HepG2 (cell line): ENCODE data around the gene PDYN. TPM values are rescaled to one million over a fixed set of nuclear protein-coding genes. Genes with fewer than 3 reads are reported as not detected.

Source experiments
- BCLAF1 ChIP-seq: fragments of 450-650 bp; IDR thresholded peaks from 2 replicates; pipeline ENCODE4 v1.6.1; 2017; ENCODE audit warnings: mild to moderate bottlenecking
- BRD4 ChIP-seq: sonication (generic); formaldehyde crosslinking; IDR thresholded peaks from 2 replicates; pipeline ENCODE4 v1.4.0; 2020; ENCODE audit warnings: missing genetic modification reagents
- DDIT3 ChIP-seq: sonication (generic); formaldehyde crosslinking; IDR thresholded peaks from 2 replicates; pipeline ENCODE4 v1.4.0; 2020; ENCODE audit warnings: mild to moderate bottlenecking, missing genetic modification reagents
- ELF4 ChIP-seq: sonication (generic); formaldehyde crosslinking; IDR thresholded peaks from 2 replicates; pipeline ENCODE4 v1.5.0; 2020; ENCODE audit warnings: missing genetic modification reagents, mild to moderate bottlenecking, moderate library complexity, borderline replicate concordance
- GATAD2A ChIP-seq: IDR thresholded peaks from 2 replicates; pipeline ENCODE4 v1.6.1; 2016
- HNF1A ChIP-seq, 2 experiments: sonication (generic) in 1 of 2; formaldehyde crosslinking in 1 of 2; IDR thresholded peaks; 2 replicates each; pipeline versions ENCODE4 v1.4.0 to v1.6.1; 2016 to 2020; ENCODE audit warnings: borderline replicate concordance in 1 of 2, low read depth in 1 of 2, mild to moderate bottlenecking in 1 of 2, missing genetic modification reagents in 1 of 2
- HNRNPL ChIP-seq: fragments of 200-400 bp; formaldehyde crosslinking; IDR thresholded peaks from 2 replicates; pipeline ENCODE4 v1.6.1; 2017; ENCODE audit warnings: mild to moderate bottlenecking, low read depth, low read length
- IKZF1 ChIP-seq: fragments of 450-650 bp; IDR thresholded peaks from 2 replicates; pipeline ENCODE4 v1.7.1; 2016
- KLF9 ChIP-seq: IDR thresholded peaks from 2 replicates; pipeline ENCODE4 v1.6.1; 2016; ENCODE audit warnings: low read depth
- NFE2 ChIP-seq: sonication (generic); formaldehyde crosslinking; IDR thresholded peaks from 2 replicates; pipeline ENCODE4 v1.4.0; 2020; ENCODE audit warnings: missing genetic modification reagents
- NPAS2 ChIP-seq: sonication (generic); formaldehyde crosslinking; IDR thresholded peaks from 2 replicates; pipeline ENCODE4 v1.8.0; 2022; ENCODE audit warnings: mild to moderate bottlenecking, missing genetic modification reagents, borderline replicate concordance
- NR3C1 ChIP-seq: sonication (generic); formaldehyde crosslinking; IDR thresholded peaks from 2 replicates; pipeline ENCODE4 v1.4.0; 2020; ENCODE audit warnings: missing genetic modification reagents
- RELA ChIP-seq: sonication (generic); formaldehyde crosslinking; IDR thresholded peaks from 2 replicates; pipeline ENCODE4 v1.4.0; 2020; ENCODE audit warnings: missing genetic modification reagents
- RORA ChIP-seq: sonication (generic); formaldehyde crosslinking; IDR thresholded peaks from 2 replicates; pipeline ENCODE4 v1.5.0; 2020; ENCODE audit warnings: mild to moderate bottlenecking, missing genetic modification reagents, moderate library complexity
- SP1 ChIP-seq, 2 experiments: fragments of 450-650 bp in 1 of 2; sonication (generic) in 1 of 2; formaldehyde crosslinking in 1 of 2; IDR thresholded peaks; 2 replicates each; pipeline versions ENCODE4 v1.4.0 to v1.6.1; 2016 to 2020; ENCODE audit warnings: missing genetic modification reagents in 1 of 2
- TEF ChIP-seq: sonication (generic); formaldehyde crosslinking; IDR thresholded peaks from 2 replicates; pipeline ENCODE4 v1.5.0; 2020; ENCODE audit warnings: missing genetic modification reagents
- U2AF2 ChIP-seq: fragments of 200-400 bp; formaldehyde crosslinking; IDR thresholded peaks from 2 replicates; pipeline ENCODE4 v1.6.1; 2017; ENCODE audit warnings: low read depth, mild to moderate bottlenecking, low read length
- ZMYM3 ChIP-seq: sonication (generic); formaldehyde crosslinking; IDR thresholded peaks from 2 replicates; pipeline ENCODE4 v1.5.1; 2020; ENCODE audit warnings: mild to moderate bottlenecking, missing genetic modification reagents
- ZNF224 ChIP-seq: sonication (generic); formaldehyde crosslinking; IDR thresholded peaks from 2 replicates; pipeline ENCODE4 v1.5.0; 2020; ENCODE audit warnings: mild to moderate bottlenecking, missing genetic modification reagents
- ZNF547 ChIP-seq: sonication (generic); formaldehyde crosslinking; IDR thresholded peaks from 2 replicates; pipeline ENCODE4 v1.5.1; 2020; ENCODE audit warnings: mild to moderate bottlenecking, missing genetic modification reagents
- ZNF558 ChIP-seq: sonication (generic); formaldehyde crosslinking; IDR thresholded peaks from 2 replicates; pipeline ENCODE4 v1.9.0; 2022; ENCODE audit warnings: mild to moderate bottlenecking, missing genetic modification reagents, borderline replicate concordance
- polyA plus RNA-seq, 8 experiments: library from polyadenylated mRNA; depleted of rRNA in 3 of 8; stranded (reverse) in 7 of 8; unstranded in 1 of 8; fragments of >200 nt; fragmentation: Illumina TruSeq in 4 of 8; extraction: Trizol in 4 of 8; gene quantifications; 2 replicates each; pipeline versions ENCODE4 v1.2.1 to v1.2.3, GENCODE V29; 2011 to 2016; ENCODE audit warnings: low read depth in 4 of 8, missing spikeins in 1 of 8, mixed read lengths in 1 of 8; ENCODE audit not compliant: insufficient read depth in 1 of 8
- total RNA-seq, 5 experiments: library from RNA; depleted of rRNA; stranded (reverse); fragments of >200 nt; fragmentation: Illumina TruSeq; extraction: Trizol; gene quantifications; 2 replicates each; pipeline ENCODE4 v1.2.3, GENCODE V29; 2016; ENCODE audit warnings: low read depth in 1 of 5

The PDYN gene
- total and polyA plus RNA-seq, 2 of the 13 experiments (the other 11 are each of a cell fraction or from before 2014, with no cell fraction given): not detected

GRCh38 chr20:2005831-2006426, 12.1 kb upstream of the PDYN start (continued):
- no peak for TF ChIP-seq HNF1A (IDR thresholded peaks at IDR 0.05; ENCODE audit: low read depth)
- 0 out of 2 replicates have a peak, but pooled peaks have one; percentile 58 for TF ChIP-seq HNF1A (CRISPR knock-in tag; IDR thresholded peaks at IDR 0.05; ENCODE audit: borderline replicate concordance)
- peak; percentile 96; the same call in 1 of the 2 replicates for TF ChIP-seq KLF9
- TF ChIP-seq RORA (CRISPR knock-in tag): no peak; the same call in 1 of the 2 replicates
- peak; percentile 86; the same call in 1 of the 2 replicates for TF ChIP-seq ZNF224 (CRISPR knock-in tag)
- peak; percentile 95 for TF ChIP-seq ZNF547 (CRISPR knock-in tag)
- TF ChIP-seq ZNF558: peak; percentile 97; the same call in 1 of the 2 replicates
- no peak for TF ChIP-seq BCLAF1
- TF ChIP-seq RELA (CRISPR knock-in tag): peak; percentile 96
- peak; percentile 88; the same call in 1 of the 2 replicates for TF ChIP-seq DDIT3 (CRISPR knock-in tag)
- peak; percentile 94 for TF ChIP-seq GATAD2A (CRISPR knock-in tag)
- TF ChIP-seq ZMYM3 (CRISPR knock-in tag): peak; percentile 22; the same call in 1 of the 2 replicates
- no peak for TF ChIP-seq NPAS2 (CRISPR knock-in tag)
- TF ChIP-seq IKZF1: no peak
- TF ChIP-seq TEF (CRISPR knock-in tag): peak; percentile 98
- TF ChIP-seq BRD4 (CRISPR knock-in tag): no peak
- TF ChIP-seq U2AF2: no peak
- peak; percentile 90; the same call in 1 of the 2 replicates for TF ChIP-seq NR3C1
- no peak for TF ChIP-seq NFE2 (CRISPR knock-in tag)
- TF ChIP-seq SP1 (IDR thresholded peaks at IDR 0.05): no peak
- 0 out of 2 replicates have a peak, but pooled peaks have one; percentile 51 for TF ChIP-seq SP1 (CRISPR knock-in tag; IDR thresholded peaks at IDR 0.05)
- TF ChIP-seq ELF4 (CRISPR knock-in tag): peak; percentile 80; the same call in 1 of the 2 replicates
- no peak for TF ChIP-seq HNRNPL
